RPMI7951 (cell line): ENCODE results near the gene PSRC1. TPM values are rescaled to one million over a fixed set of nuclear protein-coding genes. Genes with fewer than 3 reads are reported as not detected.

ENCODE experiments used
- DNase-seq: peaks from one replicate; pipeline ENCODE4 v3.0.0-alpha.2; 2012; ENCODE audit warnings: low read depth
- total RNA-seq: library from RNA; depleted of rRNA; stranded (reverse); fragments of >200 nt; shearing (Covaris generic); gene quantifications from 2 replicates; pipeline ENCODE4 v1.2.3, GENCODE V29; 2014; rRNA removed

The PSRC1 gene
- total RNA-seq, 1 experiment from 2014 or later: 74.6 TPM

GRCh38 chr1:109247401-109248365 is 35.3 kb downstream of the PSRC1 start:
- DNase-seq: no peak

- no peak for DNase-seq
Measured at GRCh38 chr1:109246141-109246551, 36.8 kb downstream of the PSRC1 start.

- no peak for DNase-seq
Measured at GRCh38 chr1:109243860-109244552, 38.9 kb downstream of the PSRC1 start.

- no peak for DNase-seq
Measured at GRCh38 chr1:109243221-109243620, 39.7 kb downstream of the PSRC1 start.

GRCh38 chr1:109242387-109242786 is 40.6 kb downstream of the PSRC1 start:
- DNase-seq: no peak

GRCh38 chr1:109241841-109242345 is 41.1 kb downstream of the PSRC1 start:
- no peak for DNase-seq

GRCh38 chr1:109241344-109241743 is 41.6 kb downstream of the PSRC1 start:
- no peak for DNase-seq

GRCh38 chr1:109240158-109241152 is 42.5 kb downstream of the PSRC1 start:
- DNase-seq: peak; percentile 74

GRCh38 chr1:109239409-109240068 is 43.4 kb downstream of the PSRC1 start:
- DNase-seq: peak; percentile 29

- no peak for DNase-seq
Measured at GRCh38 chr1:109239047-109239408, 43.9 kb downstream of the PSRC1 start.

GRCh38 chr1:109238382-109238781 is 44.6 kb downstream of the PSRC1 start:
- no peak for DNase-seq

GRCh38 chr1:109237512-109237911 is 45.4 kb downstream of the PSRC1 start:
- no peak for DNase-seq

GRCh38 chr1:109235137-109235536 is 47.8 kb downstream of the PSRC1 start:
- no peak for DNase-seq

- no peak for DNase-seq
Measured at GRCh38 chr1:109231066-109231465, 51.9 kb downstream of the PSRC1 start.

Other genes with a start within 250 kb of the PSRC1 start
- gene WDR47, start 241.0 kb downstream of the PSRC1 start, total RNA-seq: 18.7 and 24.3 TPM in 2 replicates
- gene TAF13, start 207.1 kb downstream of the PSRC1 start, total RNA-seq: 55.9 and 80.2 TPM in 2 replicates
- 25.8 and 26.3 TPM in 2 replicates for gene TMEM167B, start 192.4 kb downstream of the PSRC1 start, total RNA-seq
- gene ELAPOR1, start 169.0 kb downstream of the PSRC1 start, total RNA-seq: 0.29 and 0.36 TPM in 2 replicates
- gene SARS1, start 69.2 kb downstream of the PSRC1 start, total RNA-seq: 145 and 147 TPM in 2 replicates
- gene CELSR2, start 33.6 kb downstream of the PSRC1 start, total RNA-seq: 1.2 and 1.5 TPM in 2 replicates
- gene MYBPHL, start 23.9 kb upstream of the PSRC1 start, total RNA-seq: not detected in 2 replicates
- 15.4 and 22.5 TPM in 2 replicates for gene SORT1, start 114.8 kb upstream of the PSRC1 start, total RNA-seq
- 99.8 and 126 TPM in 2 replicates for gene PSMA5, start 143.3 kb upstream of the PSRC1 start, total RNA-seq
- gene SYPL2, start 183.4 kb upstream of the PSRC1 start, total RNA-seq: 0.96 and 1.6 TPM in 2 replicates
- gene ATXN7L2, start 200.8 kb upstream of the PSRC1 start, total RNA-seq: 2.2 and 3.0 TPM in 2 replicates
- 4.0 and 4.8 TPM in 2 replicates for gene CYB561D1, start 210.9 kb upstream of the PSRC1 start, total RNA-seq
- 2.5 and 3.4 TPM in 2 replicates for gene AMIGO1, start 226.6 kb upstream of the PSRC1 start, total RNA-seq